ENCODE data around the gene C2orf69. TPM values are rescaled to one million over a fixed set of nuclear protein-coding genes. Genes with fewer than 3 reads are reported as not detected.

C2orf69 gene
- total and polyA plus RNA-seq, 2 donors (not counting 1 experiment from before 2014, with no cell fraction given) = 3.7 to 12.9 TPM

DNA sequence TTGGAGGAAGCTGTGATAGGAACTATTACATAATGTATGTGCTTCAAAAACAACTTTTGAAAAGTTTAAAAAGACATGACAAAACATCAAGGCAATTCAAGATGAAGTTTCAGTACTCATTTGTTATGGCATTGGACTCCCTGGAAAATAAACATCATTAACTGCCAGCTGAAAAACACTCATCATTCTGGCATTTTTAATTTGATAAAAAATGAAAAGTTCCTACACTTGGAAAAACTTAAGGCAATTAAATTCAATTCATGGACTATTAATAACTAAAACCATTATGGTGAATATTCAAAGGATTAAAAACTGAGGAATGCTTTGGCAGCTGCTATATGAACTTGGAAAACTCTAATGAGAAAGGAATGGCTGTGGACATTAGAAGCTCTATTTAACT lies 35.7 kb downstream of the C2orf69 start:
- no peaks in the 10 kb centered on the region for H3K9me3 ChIP-seq (ENCODE audit: control extremely low read depth in 1 of 3, control insufficient read depth in 2 of 3, insufficient read depth in 1 of 3, low read length in 2 of 3)
- H3K9ac ChIP-seq (ENCODE audit: low read length) = no peak overlapping the region
- H3K4me1 ChIP-seq (ENCODE audit: control insufficient read depth in 2 of 2, insufficient read depth in 2 of 2, low read length in 2 of 2) = no peaks in the 10 kb centered on the region
- H3K27ac ChIP-seq (ENCODE audit: low read length in 2 of 2) = no peak overlapping the region
- CTCF ChIA-PET = no interaction called here
- Mint-ChIP-seq H3K27me3 (no peaks in the 10 kb centered on the region), H3K27ac (no peak overlapping the region), H3K9me3 (ENCODE audit: insufficient read depth) (no peaks in the 10 kb centered on the region), H3K4me3 (no peak overlapping the region), H3K4me1 (peaks cover 3% of the 10 kb centered on the region)
- no peak overlapping the region for H3K4me3 ChIP-seq (ENCODE audit: control extremely low read depth in 1 of 5, extremely low read depth in 1 of 5, insufficient read depth in 1 of 5, low read depth in 2 of 5, low read length in 4 of 5)
- H4K20me1 ChIP-seq (ENCODE audit: control insufficient read depth, insufficient read depth, low read length, poor library complexity, severe bottlenecking) = no peaks in the 10 kb centered on the region
- TF ChIP-seq, protein P1, sequence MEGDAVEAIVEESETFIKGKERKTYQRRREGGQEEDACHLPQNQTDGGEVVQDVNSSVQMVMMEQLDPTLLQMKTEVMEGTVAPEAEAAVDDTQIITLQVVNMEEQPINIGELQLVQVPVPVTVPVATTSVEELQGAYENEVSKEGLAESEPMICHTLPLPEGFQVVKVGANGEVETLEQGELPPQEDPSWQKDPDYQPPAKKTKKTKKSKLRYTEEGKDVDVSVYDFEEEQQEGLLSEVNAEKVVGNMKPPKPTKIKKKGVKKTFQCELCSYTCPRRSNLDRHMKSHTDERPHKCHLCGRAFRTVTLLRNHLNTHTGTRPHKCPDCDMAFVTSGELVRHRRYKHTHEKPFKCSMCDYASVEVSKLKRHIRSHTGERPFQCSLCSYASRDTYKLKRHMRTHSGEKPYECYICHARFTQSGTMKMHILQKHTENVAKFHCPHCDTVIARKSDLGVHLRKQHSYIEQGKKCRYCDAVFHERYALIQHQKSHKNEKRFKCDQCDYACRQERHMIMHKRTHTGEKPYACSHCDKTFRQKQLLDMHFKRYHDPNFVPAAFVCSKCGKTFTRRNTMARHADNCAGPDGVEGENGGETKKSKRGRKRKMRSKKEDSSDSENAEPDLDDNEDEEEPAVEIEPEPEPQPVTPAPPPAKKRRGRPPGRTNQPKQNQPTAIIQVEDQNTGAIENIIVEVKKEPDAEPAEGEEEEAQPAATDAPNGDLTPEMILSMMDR (IDR thresholded peaks at IDR 0.05) = no peak
- TF ChIP-seq EZH2 (IDR thresholded peaks at IDR 0.05; ENCODE audit: borderline replicate concordance, insufficient read depth, low read depth, low read length, poor library complexity, severe bottlenecking) = no peak
- H3K36me3 ChIP-seq (replicated peaks in 1 of 2; ENCODE audit: control extremely low read depth in 1 of 2, control insufficient read depth in 1 of 2, extremely low read depth in 1 of 2, insufficient read depth in 2 of 2, low read length in 1 of 2) = peaks cover 13 to 37% of the 10 kb centered on the region in 2 experiments
- no peak overlapping the region for H2AFZ ChIP-seq (ENCODE audit: insufficient read depth, low read depth, low read length, poor library complexity, severe bottlenecking)
- POLR2A ChIA-PET = no interaction called here
- ATAC-seq (ENCODE audit: low read depth) (no peak), DNase-seq (no peak)
- H3K27me3 ChIP-seq (replicated peaks in 1 of 4; ENCODE audit: control extremely low read depth in 1 of 4, control insufficient read depth in 3 of 4, insufficient read depth in 4 of 4, low read length in 3 of 4) = no peaks in the 10 kb centered on the region
- no peak overlapping the region for H3K4me2 ChIP-seq (replicated peaks; ENCODE audit: low read depth, low read length, poor library complexity, severe bottlenecking)
- peaks cover 24% of the 10 kb centered on the region for H3K79me2 ChIP-seq (ENCODE audit: control insufficient read depth, insufficient read depth, low read length)
- intact Hi-C loops (cut with micrococcal nuclease) = no loop called here

DNA sequence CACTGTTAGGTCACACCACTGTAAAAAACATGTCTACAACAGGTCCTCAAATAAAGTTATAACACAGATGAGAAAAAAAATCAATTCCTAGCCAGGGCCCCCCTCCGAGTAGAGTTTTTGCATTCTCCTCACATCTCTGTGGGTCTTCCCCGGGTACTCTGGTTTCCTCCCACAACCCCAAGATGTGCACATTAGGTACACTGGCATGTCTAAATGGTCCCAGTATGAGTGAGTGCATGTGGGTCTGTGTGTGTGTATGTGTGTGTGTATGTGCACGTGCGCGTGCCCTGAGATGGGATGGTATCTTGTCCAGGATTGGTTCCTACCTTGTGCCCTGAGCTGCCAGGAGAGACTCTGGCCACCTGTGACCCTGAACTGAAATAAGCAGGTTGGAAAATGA lies 39.3 kb downstream of the C2orf69 start:
- Histone ChIP-seq H4K20me1 (ENCODE audit: control insufficient read depth, insufficient read depth, low read length, poor library complexity, severe bottlenecking) (peaks cover 4% of the 10 kb centered on the region), H3K9ac (ENCODE audit: low read length) (no peak overlapping the region), H3K27me3 (replicated peaks in 1 of 4; ENCODE audit: control extremely low read depth in 1 of 4, control insufficient read depth in 3 of 4, insufficient read depth in 4 of 4, low read length in 3 of 4) (no peaks in the 10 kb centered on the region), H3K9me3 (ENCODE audit: control extremely low read depth in 1 of 3, control insufficient read depth in 2 of 3, insufficient read depth in 1 of 3, low read length in 2 of 3) (no peaks in the 10 kb centered on the region), H2AFZ (ENCODE audit: insufficient read depth, low read depth, low read length, poor library complexity, severe bottlenecking) (no peak overlapping the region), H3K36me3 (replicated peaks in 1 of 2; ENCODE audit: control extremely low read depth in 1 of 2, control insufficient read depth in 1 of 2, extremely low read depth in 1 of 2, insufficient read depth in 2 of 2, low read length in 1 of 2) (peaks cover 13 to 24% of the 10 kb centered on the region in 2 experiments), H3K4me2 (replicated peaks; ENCODE audit: low read depth, low read length, poor library complexity, severe bottlenecking) (no peak overlapping the region), H3K4me3 (ENCODE audit: control extremely low read depth in 1 of 5, extremely low read depth in 1 of 5, insufficient read depth in 1 of 5, low read depth in 2 of 5, low read length in 4 of 5) (no peak overlapping the region), H3K4me1 (ENCODE audit: control insufficient read depth in 2 of 2, insufficient read depth in 2 of 2, low read length in 2 of 2) (peaks cover 12 to 15% of the 10 kb centered on the region in 2 donors), H3K27ac (ENCODE audit: low read length in 2 of 2) (no peak overlapping the region), H3K79me2 (ENCODE audit: control insufficient read depth, insufficient read depth, low read length) (peaks cover 48% of the 10 kb centered on the region)
- no peaks in the 10 kb centered on the region for H3K27me3 Mint-ChIP-seq
- no peak overlapping the region for H3K27ac Mint-ChIP-seq
- no peaks in the 10 kb centered on the region for H3K9me3 Mint-ChIP-seq (ENCODE audit: insufficient read depth)
- POLR2A ChIA-PET = no interaction called here
- DNase-seq (no peak), ATAC-seq (ENCODE audit: low read depth) (no peak)
- WGBS (ENCODE audit: insufficient coverage) = 95% methylated on average over 4 of the region's 5 CpGs
- peaks cover 29% of the 10 kb centered on the region for H3K4me1 Mint-ChIP-seq
- H3K4me3 Mint-ChIP-seq = no peak overlapping the region
- TF ChIP-seq, protein P1 (IDR thresholded peaks at IDR 0.05) = no peak
- no peak for TF ChIP-seq EZH2 (IDR thresholded peaks at IDR 0.05; ENCODE audit: borderline replicate concordance, insufficient read depth, low read depth, low read length, poor library complexity, severe bottlenecking)
- intact Hi-C loops (cut with micrococcal nuclease) = no loop called here
- CTCF ChIA-PET = no interaction called here

Measured in B cell (primary cell).